Activated naive CD4-positive, alpha-beta T cell treated with Interleukin-2 at 50 U/mL for 16 hours (primary cell): ENCODE data around the gene FAM131C.
"Not testable (repeated sequence)": the region's sequence is repeated elsewhere in the genome, so short reads cannot be mapped to it uniquely, and the experiment has no call there.

Experiments
- DNase-seq: peaks from one replicate; pipeline ENCODE4 v3.0.0-alpha.2; 2020

The FAM131C gene, protein sequence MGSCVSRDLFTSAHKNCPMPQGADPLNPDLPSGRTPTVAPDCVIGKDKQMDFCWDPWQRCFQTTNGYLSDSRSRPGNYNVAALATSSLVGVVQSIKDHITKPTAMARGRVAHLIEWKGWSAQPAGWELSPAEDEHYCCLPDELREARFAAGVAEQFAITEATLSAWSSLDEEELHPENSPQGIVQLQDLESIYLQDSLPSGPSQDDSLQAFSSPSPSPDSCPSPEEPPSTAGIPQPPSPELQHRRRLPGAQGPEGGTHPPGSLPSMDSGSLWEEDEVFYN

DNA sequence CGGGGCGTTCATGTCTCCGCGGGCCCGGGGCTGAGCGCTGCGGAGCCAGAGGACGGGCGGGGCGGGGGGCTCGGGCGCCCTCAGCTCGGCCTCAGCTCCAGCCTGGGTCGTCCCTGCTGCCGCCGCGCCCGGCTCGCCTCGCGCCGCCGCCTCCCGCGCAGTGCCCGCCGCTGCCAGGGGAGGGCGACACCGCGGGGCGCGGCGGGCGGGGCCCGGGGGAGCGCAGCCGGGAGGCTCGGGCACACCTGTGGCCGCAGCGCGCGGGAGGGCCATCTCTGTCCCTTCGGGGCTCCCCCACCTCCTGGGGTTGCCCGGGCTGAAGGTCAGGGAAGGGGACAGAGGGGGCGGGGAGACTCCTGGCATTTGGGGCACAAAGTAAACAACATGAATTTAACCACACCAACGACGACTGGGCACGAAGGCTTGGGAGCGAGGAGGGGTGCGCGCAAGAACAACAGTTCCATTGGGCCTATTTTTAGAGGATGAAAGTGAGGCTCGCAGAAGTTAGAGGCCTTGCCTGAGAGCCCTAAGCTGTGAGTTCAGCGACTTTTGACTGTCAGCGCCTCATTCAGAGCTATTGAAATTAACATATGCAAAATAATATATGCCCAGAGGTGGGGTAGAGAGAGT lies at the start of gene FAM131C:
Gene FAM131C (minus strand): TSS at position 162 of the 630 bp plus-strand sequence. CDS start 209 bp downstream, outside the sequence.
- peak; percentile 46 for DNase-seq

DNA sequence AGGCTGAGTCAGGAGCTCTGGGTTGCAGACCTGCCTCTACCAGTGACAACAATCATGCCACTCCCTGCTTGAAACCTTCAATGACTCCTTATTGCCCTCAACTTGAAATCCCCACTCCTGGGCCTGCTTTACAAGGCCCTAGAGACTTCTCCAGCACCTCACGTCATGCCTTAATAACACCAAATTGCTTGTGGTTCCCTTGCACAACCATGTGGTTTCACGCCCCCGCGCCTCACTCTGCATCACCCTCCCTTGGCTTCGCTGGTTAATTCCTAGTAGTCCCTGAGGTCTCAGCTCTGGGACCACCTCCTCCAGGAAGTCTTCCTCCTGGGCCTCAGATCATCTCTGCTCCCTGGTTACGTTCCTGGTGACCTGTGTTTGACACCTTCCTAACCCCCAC lies 49.5 kb upstream of the FAM131C start:
- peak; percentile 58 for DNase-seq

DNA sequence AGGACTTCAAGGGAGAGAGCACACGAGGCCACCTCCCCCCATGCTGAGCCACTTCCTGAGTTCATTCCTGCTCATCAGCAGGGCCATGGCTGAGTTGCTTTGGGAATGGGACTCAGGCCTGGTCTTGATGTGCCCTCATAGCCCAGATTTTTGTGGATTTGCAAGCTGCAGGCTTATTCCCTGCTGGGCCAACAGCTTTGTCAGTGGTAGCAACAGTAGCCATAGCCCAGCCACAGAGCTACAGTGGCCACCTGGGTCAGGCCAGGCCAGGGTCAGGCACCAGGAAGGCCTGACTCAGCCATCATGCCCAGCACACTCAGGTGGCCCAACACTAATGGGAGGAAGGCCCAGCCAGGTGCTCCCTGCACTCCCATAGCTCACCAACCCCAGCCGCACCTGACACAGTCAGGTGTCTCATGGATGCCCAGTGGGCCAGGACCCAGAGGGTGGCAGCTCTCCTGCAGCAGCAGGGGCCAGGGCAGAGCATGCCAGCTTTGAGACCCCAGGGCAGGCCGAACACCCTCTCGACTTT lies 49.0 kb upstream of the FAM131C start:
- no peak for DNase-seq

DNA sequence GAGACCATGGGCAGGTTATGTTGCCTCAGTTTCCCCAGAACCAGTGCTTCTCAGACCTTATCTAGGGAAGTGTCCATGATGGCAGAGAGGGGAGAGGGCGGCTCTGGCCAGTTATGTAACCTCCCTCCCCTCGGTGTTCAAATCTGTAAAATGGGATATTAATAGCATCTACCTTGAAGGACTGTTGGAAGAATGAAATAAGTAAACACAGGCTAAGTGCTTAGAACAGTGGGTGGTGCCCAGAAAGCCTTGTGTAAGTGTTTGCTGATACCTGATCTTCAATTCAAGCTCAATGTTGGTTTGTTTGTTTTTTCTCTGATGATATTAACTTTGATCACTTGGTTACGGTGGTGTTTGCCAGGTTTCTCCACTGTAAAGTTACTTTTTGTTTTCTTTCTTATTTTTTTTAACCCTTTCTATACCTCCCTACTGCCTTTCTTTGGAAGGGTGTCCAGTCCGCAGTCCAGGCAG lies 47.5 kb upstream of the FAM131C start:
- no peak for DNase-seq

DNA sequence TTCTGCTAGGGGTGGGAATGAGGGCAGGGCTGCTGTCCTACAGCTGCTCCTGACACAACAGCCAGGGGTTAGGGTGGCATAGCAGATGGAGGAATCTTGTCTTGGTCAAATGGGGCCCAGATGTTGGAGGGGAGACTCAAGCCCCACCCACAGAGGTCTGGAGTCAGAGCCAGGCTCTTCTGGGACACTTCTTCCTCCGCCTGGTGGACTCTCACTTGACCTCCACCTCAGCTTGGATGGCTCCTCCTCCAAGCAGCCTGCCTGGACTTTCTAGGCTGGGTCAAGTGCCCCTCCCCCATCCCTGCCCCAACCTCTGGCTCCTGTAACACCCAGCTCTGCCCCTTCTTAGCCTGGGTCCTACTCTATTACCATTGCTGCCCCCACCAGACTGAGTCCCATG lies 47.0 kb upstream of the FAM131C start:
- DNase-seq, result no peak

DNA sequence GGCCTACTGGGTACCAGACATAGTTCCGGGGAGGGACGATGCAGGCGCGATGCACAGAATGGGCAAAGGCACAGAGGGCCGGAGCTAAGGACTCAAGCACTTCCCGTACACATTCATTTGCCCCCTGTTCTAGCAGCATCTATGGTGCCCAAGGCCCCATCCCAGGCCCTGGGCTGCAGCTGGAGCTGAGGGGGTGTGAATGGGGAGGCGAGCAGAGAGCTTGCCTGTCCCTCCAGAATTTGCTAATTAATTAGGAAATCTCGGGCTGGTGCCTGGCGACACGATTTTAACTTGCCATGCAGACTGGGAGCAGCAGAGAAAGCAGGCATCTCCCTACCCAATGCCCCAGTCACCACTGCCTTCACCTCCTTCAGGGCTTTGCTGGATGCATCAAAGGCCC lies 46.5 kb upstream of the FAM131C start:
- DNase-seq, result no peak

DNA sequence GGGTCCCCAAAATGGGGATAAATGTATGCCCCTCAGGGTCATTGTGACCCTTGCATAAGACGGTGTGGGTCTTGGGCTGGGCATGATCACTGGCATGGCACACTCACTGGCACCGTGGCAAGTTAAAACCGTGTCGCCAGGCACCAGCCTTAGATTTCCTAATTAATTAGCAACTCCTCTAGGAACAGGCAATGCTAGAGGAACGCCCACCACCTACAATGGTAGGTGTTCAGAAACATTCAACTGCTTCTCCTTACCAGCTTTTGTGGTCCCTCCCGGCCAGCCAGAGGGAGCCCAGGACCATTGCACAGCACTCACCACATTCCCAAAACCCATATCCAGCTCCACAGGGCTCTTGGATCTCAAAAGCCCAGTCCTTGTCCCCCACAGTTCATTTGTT lies 46.1 kb upstream of the FAM131C start:
- no peak for DNase-seq

DNA sequence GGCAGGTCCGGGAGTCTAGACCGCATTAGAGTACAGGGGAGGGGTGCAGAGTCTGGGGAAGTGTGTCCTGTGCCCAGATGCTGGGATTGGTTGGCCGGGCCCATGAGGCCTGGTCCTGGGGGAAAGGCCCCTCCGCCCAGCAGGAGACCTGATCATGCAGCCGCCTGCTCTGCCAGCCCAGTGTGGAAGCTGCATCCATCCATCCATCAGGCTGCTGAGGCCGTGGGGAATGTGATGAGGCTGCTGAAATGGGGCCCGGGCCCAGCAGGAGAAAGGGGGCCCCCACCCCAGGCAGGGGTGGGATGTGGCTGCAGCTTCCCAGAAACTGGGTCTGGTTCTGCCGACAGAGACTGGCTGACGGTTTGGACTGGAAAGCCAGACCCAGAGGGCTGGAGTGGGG lies 45.3 kb upstream of the FAM131C start:
- DNase-seq, result no peak

DNA sequence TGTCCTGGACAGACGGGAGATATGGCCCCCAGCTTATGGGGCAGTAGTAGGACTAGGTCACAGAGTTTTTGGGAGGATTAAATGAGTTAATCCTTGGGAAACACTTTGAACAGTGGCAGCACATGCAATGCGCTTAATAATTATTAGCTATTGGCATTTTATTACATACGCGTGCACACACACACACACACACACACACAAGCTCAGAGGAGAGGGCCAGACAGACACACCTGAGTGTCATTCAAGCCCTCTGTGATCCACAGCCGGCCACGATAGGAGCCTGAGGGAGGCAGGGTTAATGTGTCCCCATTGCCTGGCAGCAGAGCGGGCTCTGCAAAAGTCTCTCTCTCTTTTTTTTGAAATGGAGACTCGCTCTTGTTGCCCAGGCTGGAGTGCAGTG lies 44.5 kb upstream of the FAM131C start:
- DNase-seq, result no peak

DNA sequence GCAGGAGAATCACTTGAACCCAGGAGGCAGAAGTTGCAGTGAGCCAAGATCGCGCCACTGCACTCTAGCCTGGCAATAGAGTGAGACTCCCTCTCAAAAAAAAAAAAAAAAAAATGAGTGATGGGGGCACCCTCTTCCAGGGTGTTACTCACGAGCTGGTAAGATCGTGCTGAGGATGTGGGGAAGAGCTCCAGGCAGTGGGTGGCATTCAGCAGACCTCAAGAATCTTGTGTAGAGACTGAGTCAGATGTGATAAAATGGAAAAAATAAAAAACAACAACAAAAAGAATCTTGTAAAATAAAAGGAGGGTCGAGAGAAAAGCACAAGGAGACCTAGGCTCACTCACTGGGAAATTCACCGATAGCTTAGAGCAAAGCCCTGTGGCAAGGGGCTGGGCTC lies 43.9 kb upstream of the FAM131C start:
- DNase-seq, result no peak

DNA sequence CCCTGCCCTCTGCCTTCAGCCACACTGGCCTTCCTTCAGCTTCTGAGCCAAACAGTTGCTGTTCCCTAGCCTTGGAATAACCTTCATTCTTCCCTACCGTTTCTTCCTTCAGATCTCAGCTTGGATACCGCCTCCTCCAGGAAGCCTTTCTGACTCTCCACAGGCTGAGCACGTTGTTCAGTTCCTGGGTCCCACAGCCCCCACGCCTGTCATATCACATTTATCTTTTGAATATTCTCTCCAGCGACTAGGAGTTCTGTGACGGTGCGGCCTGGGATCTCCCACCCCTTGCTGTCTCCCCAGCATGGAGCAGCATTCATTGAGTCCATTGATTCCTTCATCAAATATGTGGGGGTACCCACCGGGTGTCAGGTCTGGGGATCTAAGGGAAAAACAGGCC lies 43.2 kb upstream of the FAM131C start:
- no peak for DNase-seq

DNA sequence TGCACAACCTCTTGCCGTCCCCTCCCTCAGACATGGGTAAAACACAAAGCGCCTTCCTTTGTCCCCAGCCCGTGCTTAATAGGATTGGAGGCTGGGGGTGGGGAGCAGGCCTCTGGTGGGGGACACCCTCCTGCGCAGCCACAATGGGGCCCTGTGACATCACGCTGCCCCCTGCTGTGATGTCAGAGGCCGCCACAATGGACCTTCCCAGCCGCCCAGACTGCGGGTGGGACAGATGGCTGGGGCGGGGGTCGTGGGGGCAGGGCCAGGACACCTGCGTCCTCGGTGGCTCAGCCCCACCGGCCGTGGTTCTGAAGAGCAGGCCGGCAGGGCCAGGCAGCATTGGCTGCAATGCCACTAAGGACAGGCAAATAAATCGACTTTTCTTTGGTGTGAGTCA lies 42.6 kb upstream of the FAM131C start:
- DNase-seq, result no peak

DNA sequence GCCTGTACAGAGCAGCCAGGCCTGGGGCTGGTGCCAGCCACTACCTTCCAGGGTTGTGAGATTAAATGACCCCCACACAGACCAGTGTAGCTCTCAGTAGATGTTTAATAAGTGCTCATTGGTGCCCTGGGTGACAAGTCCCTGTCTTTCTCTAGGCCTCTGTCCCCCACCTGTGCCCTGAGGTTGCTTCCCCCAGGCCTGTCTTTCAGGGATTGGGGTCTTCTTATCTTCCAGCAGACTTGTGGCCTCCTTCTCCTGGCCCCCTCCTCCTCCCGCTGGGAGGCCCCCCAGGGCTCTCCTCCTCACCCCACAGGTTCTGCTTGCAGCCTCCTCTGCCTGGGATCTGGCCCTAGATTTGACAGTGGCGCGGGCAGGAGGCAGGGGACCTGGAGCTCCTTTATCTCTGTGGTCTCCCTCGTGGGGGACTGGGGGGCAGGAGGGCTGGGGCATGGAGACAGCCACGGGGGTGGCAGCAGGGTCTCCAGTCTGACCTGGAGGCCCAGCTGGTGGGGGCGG lies 42.1 kb upstream of the FAM131C start:
- no peak for DNase-seq

DNA sequence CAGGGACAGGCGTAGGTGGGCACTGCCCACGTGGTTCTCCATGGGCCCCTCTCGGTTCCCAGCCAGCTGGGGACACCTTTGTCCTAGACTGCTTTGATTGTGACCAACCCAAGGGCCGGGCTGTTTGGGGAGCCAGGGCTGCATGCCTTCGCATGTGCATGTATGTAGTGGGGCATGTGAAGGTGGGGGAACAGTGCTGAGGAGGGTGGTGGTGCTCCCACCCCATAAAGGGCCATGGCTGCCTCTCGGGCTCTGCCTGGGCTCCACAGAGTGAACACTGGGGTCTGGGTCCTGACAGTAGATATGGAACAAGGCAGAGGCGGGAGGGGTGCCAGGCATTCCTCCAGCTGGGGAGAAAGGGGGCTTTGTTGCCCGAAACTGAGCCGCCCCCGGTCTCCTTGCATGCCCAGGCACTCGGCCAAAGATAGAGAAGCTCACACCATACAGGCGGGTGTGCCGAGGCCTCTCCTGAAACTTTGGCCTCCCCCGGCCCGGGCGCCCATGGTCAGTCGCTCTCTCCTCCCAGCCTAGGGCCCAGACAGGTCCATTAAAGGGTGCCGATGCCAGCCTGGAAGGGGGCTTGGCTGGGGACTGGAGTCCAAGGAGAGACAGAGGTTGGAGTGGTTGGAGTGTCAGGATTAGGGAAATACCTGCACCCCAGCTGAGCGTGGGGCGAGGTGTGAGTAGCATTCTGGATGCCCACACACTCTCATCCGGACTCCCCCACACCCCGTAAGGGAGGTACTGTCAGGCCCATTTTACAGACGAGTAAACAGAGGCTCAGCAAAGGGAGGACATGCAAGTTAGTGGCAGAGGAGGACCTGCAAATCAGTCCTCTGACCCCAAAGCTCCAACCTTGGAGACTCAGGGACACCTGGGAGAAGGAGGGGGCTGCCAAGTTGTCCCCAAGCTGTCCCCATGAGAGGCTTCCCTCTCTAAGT lies 41.3 kb upstream of the FAM131C start:
- no peak for DNase-seq

DNA sequence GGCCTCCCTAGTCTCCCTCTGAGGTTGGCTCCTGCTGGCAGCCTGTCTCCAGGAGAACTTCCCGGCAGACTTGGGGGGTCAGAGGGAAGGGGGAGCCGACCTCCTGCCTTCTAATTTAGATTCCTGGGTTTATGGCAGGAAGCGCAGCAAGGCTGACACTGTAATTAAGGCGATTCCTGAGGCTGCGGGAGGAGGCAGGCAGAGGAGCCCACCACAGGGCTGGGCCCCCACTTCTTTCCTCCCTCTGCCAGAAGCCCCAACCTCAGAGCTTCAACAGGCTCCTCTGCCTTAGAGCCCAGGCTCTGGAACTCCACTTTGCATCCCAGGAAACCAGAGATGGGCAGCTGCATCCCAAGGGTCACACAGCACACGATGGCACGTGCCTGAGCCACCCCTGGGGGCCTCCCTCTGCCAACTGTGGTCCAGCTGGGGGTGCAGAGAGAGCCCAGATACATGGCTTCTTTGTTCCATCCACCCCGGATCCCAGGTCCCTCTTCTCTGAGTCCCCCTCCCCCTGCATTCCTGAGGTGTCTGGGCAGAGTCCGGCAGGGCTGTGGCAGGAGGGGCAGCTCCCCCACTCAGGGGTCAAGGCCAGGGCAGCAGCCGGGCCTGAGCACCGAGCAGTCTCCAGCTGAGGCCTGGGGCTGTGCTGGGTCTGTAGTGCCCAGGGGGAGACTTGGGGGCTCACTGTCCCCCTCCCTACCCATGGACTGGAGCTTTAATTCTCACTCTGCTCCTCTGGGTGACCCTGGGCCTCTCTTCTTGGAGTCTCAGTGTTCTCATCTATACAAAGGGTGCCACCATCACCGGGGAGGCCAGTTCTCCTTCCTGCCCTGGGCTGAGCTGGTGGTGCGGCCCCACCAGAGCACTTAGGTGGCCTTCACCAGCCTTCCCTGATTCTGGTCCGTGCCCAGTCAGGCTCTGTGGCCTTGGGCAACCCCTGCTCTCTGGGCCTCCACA lies 39.4 kb upstream of the FAM131C start:
- no peak for DNase-seq

DNA sequence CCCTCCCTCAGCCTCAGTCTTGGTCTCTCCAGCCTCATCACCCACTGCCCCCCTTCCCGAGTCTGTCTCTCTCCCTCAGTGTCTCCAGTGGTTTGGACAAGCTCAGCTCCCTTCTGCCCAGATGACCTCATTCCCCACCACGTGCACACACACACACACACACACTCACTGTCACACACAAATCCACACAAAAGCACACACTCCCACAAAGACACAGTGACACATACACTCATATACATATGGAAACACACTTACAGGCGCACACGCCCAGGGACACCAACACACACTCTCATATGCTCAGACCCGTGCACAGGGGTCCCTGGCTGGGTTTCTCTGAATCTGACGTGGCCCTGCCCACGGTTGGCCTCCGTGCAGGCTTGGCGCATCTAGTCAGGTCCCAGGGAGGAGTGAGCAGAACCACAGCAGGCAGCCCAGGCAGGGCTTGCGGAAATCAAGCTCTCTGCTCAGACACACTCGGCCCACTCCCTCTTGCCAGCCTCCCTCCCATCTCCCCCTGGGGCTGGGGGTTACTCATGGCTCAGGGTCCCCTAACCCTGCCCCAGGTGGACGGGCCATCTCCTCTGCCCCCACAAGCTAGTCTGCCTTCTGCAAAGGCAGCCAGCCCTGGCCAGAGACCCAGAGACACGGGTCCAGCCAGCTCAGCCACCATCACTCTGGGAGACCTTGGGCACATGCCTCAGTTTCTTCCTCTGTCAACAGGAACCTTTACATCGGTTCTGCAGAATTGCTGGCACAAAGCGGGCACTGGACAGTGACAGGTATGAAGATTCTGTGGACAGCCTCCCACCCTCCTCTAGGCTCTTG lies 38.5 kb upstream of the FAM131C start:
- no peak for DNase-seq

DNA sequence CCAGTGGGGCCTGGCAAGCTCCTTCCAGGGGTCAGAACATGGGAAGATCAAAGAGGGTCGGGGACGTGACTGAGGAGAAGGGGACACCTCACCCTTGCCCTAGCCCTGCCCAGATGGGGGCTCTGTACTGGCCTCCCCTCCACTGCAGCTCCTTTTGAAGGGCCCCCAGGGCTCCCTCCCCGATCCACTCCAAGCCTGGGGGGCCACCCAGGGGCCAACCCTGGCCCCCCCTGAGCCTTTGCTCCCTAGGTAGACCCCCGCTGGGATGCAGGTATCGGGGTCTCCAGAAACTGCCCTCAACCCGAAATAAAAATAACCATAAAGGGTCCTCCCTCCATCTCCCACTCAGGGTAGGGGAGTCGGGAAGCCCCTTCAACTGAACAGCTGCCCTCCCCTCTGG lies 37.4 kb upstream of the FAM131C start:
- no peak for DNase-seq

DNA sequence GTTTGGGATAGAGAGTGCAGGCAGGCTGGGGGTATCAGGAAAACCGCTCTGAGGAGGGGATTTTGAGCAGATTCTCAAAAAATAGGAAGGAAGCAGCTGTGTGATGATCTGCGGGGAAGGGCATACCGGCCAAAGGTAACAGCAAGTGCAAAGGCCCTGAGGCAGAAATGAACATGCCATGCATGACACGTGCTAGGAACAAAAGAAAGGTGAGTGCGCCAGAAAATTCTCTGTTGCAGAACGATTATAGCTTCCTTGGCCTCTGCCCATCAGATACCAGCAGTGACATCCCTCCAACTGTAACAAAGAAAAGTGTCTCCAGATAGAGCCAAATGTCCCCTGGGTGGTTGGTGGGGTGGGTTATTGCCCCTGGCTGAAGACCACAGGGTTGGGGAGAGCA lies 37.0 kb upstream of the FAM131C start:
- no peak for DNase-seq

DNA sequence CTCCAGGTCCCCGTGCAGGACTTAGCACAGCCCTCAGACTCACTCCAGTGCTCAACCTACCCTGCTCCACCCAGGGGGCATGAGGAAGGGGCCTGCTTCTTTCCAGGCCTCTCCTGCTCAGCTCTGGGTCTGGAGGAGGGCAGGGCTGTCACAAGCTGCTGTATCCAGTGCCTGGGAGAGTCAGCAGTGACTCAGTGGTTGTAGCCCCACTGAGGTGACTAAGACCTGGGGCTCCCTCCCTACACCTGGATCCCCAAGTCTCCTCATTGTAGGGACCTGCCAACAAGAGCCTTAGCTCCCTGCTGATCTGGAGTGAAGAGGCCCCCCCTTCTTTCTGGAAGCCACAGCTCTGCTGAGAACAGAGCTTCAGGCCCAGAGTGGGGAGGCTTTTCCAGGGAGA lies 36.1 kb upstream of the FAM131C start:
- DNase-seq, result no peak

DNA sequence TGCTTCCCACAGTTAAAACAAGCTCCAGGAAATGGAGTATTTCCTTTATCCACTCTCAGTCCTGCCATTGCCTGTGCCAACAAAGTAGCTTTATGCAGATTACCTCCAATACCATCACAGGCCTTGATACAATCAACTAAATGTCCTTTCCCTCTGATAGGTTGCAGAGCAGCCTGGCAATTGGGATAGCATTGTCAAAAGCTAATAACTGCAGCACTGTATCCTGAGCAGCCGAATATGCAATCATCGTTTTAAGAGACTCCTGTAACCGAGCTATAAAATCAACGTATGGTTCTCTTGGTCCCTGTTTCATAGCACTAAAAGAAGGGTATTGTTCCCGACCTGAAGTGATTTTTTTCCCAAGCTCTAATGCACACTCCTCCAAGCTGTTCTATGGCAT lies 33.6 kb upstream of the FAM131C start:
- not testable (repeated sequence) for DNase-seq

DNA sequence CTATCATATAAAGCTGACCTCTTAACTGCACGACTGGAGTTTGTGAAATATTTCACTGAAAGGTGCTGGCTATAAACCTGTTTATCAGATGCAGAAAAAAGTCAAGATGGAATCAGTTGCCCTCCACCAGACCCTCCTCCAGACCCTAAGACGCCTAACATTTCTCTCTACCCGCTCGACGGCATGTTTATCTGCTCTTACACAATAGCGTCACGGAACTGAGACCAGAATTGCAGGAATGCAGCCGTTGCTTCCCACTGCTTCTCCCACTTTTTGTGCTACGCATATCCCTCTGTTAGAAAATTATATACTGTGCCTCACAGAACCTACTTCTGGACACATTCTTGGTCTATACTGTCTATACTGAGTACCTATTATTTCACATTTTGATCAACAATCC lies 28.2 kb upstream of the FAM131C start:
- DNase-seq, result no peak
